ENCODE measurements around the gene MIA3.

The MIA3 gene

GRCh38 chr1:222620566-222620965 is 2.7 kb downstream of the MIA3 start:
- no peak for DNase-seq (ENCODE audit: low read depth in 1 of 2, low spot score in 1 of 2)

GRCh38 chr1:222622765-222623164 is 4.9 kb downstream of the MIA3 start:
- DNase-seq (ENCODE audit: low read depth in 1 of 2, low spot score in 1 of 2) = no peak

- DNase-seq (ENCODE audit: low read depth in 1 of 2, low spot score in 1 of 2) = no peak
Measured at GRCh38 chr1:222623458-222623857, 5.6 kb downstream of the MIA3 start.

- no peak for DNase-seq (ENCODE audit: low read depth in 1 of 2, low spot score in 1 of 2)
Measured at GRCh38 chr1:222624214-222624613, 6.3 kb downstream of the MIA3 start.

GRCh38 chr1:222627232-222627631 is 9.3 kb downstream of the MIA3 start:
- DNase-seq (ENCODE audit: low read depth in 1 of 2, low spot score in 1 of 2) = no peak

GRCh38 chr1:222629921-222630535 is 12.1 kb downstream of the MIA3 start:
- DNase-seq (ENCODE audit: low read depth in 1 of 2, low spot score in 1 of 2) = no peak

- no peak for DNase-seq (ENCODE audit: low read depth in 1 of 2, low spot score in 1 of 2)
Measured at GRCh38 chr1:222631611-222632208, 13.8 kb downstream of the MIA3 start.

GRCh38 chr1:222632749-222633148 is 14.9 kb downstream of the MIA3 start:
- DNase-seq (ENCODE audit: low read depth in 1 of 2, low spot score in 1 of 2) = no peak

- peak in 1 of 2 donors; percentile 49 for DNase-seq (ENCODE audit: low read depth in 1 of 2, low spot score in 1 of 2)
Measured at GRCh38 chr1:222634180-222635013, 16.5 kb downstream of the MIA3 start.

- no peak for DNase-seq (ENCODE audit: low read depth in 1 of 2, low spot score in 1 of 2)
Measured at GRCh38 chr1:222641269-222641948, 23.5 kb downstream of the MIA3 start.

- DNase-seq (ENCODE audit: low read depth in 1 of 2, low spot score in 1 of 2) = no peak
Measured at GRCh38 chr1:222642468-222642867, 24.6 kb downstream of the MIA3 start.

- DNase-seq (ENCODE audit: low read depth in 1 of 2, low spot score in 1 of 2) = no peak
Measured at GRCh38 chr1:222643606-222643937, 25.7 kb downstream of the MIA3 start.

GRCh38 chr1:222643938-222644635 is 26.2 kb downstream of the MIA3 start:
- DNase-seq (ENCODE audit: low read depth in 1 of 2, low spot score in 1 of 2) = peak; percentile 93 to 95

GRCh38 chr1:222644636-222644980 is 26.7 kb downstream of the MIA3 start:
- no peak for DNase-seq (ENCODE audit: low read depth in 1 of 2, low spot score in 1 of 2)

GRCh38 chr1:222652676-222653075 is 34.8 kb downstream of the MIA3 start:
- no peak for DNase-seq (ENCODE audit: low read depth in 1 of 2, low spot score in 1 of 2)

GRCh38 chr1:222653178-222653827 is 35.4 kb downstream of the MIA3 start:
- DNase-seq (ENCODE audit: low read depth in 1 of 2, low spot score in 1 of 2) = no peak

- peak; percentile 27 to 40 for DNase-seq (ENCODE audit: low read depth in 1 of 2, low spot score in 1 of 2)
Measured at GRCh38 chr1:222654849-222655248, 37.0 kb downstream of the MIA3 start.

- DNase-seq (ENCODE audit: low read depth in 1 of 2, low spot score in 1 of 2) = no peak
Measured at GRCh38 chr1:222656391-222657155, 38.7 kb downstream of the MIA3 start.

- DNase-seq (ENCODE audit: low read depth in 1 of 2, low spot score in 1 of 2) = no peak
Measured at GRCh38 chr1:222657899-222658298, 40.0 kb downstream of the MIA3 start.

GRCh38 chr1:222663431-222663934 is 45.6 kb downstream of the MIA3 start:
- no peak for DNase-seq (ENCODE audit: low read depth in 1 of 2, low spot score in 1 of 2)
